Keratinocyte (primary cell): Measurements from ENCODE around the gene MAJIN.

ENCODE experiments used
- CTCF ChIP-seq, 3 experiments: IDR thresholded peaks in 1 of 3; conservative IDR thresholded peaks in 1 of 3; optimal IDR thresholded peaks in 1 of 3; 2 replicates in 2 of 3; 3 replicates in 1 of 3; pipeline versions ENCODE3 to v1.5.1; 2011; ENCODE audit warnings: low read length in 3 of 3, mild to moderate bottlenecking in 3 of 3, moderate library complexity in 2 of 3, control low read depth in 1 of 3, inconsistent platforms in 1 of 3; ENCODE audit not compliant: insufficient read depth in 2 of 3; ENCODE audit errors: extremely low read depth in 1 of 3
- EZH2 ChIP-seq: IDR thresholded peaks from one replicate; pipeline ENCODE4 v1.6.1; 2012; ENCODE audit warnings: inconsistent platforms, mild to moderate bottlenecking, low read length, moderate library complexity

- TF ChIP-seq CTCF (optimal IDR thresholded peaks at IDR 0.05 in 1 of 3, IDR thresholded peaks at IDR 0.05 in 1 of 3, conservative IDR thresholded peaks at IDR 0.05 in 1 of 3; ENCODE audit: extremely low read depth in 1 of 3, insufficient read depth in 2 of 3, low read length in 3 of 3): no peak
- TF ChIP-seq EZH2: no peak
Measured at GRCh38 chr11:64908766-64909165, 63.1 kb downstream of the MAJIN start.
